HepG2 (cell line): ENCODE data around the gene CCDC201. TPM values are rescaled to one million over a fixed set of nuclear protein-coding genes. Genes with fewer than 3 reads are reported as not detected.

Experiments used
- AGO1 ChIP-seq: fragments of 200-400 bp; formaldehyde crosslinking; IDR thresholded peaks from 2 replicates; pipeline ENCODE4 v1.6.1; 2017; ENCODE audit warnings: mild to moderate bottlenecking, low read depth, low read length, moderate library complexity; ENCODE audit not compliant: poor library complexity, severe bottlenecking
- FOXP1 ChIP-seq, 2 experiments: fragments of 450-650 bp in 1 of 2; IDR thresholded peaks; 2 replicates each; pipeline ENCODE4 v1.6.1; 2017 to 2018; ENCODE audit warnings: antibody characterized with exemption in 1 of 2
- GATA4 ChIP-seq: sonication (generic); IDR thresholded peaks from 2 replicates; pipeline ENCODE4 v1.6.1; 2016; ENCODE audit warnings: antibody characterized with exemption, low read depth, borderline replicate concordance
- KDM3A ChIP-seq: IDR thresholded peaks from 2 replicates; pipeline ENCODE4 v1.6.1; 2018; ENCODE audit warnings: low read depth, missing compliant biosample characterization
- KDM5A ChIP-seq: fragments of 200-600 bp; sonication (generic); IDR thresholded peaks from 2 replicates; pipeline ENCODE4 v1.7.0; 2018; ENCODE audit warnings: antibody characterized with exemption, mild to moderate bottlenecking, low read length, borderline replicate concordance
- MAFF ChIP-seq: IDR thresholded peaks from 2 replicates; pipeline ENCODE4 v1.6.1; 2011; ENCODE audit warnings: low read depth, low read length, improper control_type of control experiment
- WIZ ChIP-seq: sonication (generic); formaldehyde crosslinking; IDR thresholded peaks from 2 replicates; pipeline ENCODE4 v1.5.1; 2020; ENCODE audit warnings: mild to moderate bottlenecking, missing genetic modification reagents
- ZFP37 ChIP-seq: sonication (generic); formaldehyde crosslinking; IDR thresholded peaks from 2 replicates; pipeline ENCODE4 v1.4.0; 2020; ENCODE audit warnings: missing genetic modification reagents, borderline replicate concordance
- ZNF225 ChIP-seq: sonication (generic); formaldehyde crosslinking; IDR thresholded peaks from 2 replicates; pipeline ENCODE4 v1.4.0; 2020; ENCODE audit warnings: mild to moderate bottlenecking, missing genetic modification reagents
- ZNF232 ChIP-seq: sonication (generic); formaldehyde crosslinking; IDR thresholded peaks from 2 replicates; pipeline ENCODE4 v1.4.0; 2020; ENCODE audit warnings: missing genetic modification reagents, borderline replicate concordance
- ZNF234 ChIP-seq: sonication (generic); formaldehyde crosslinking; conservative IDR thresholded peaks from 2 replicates; pipeline ENCODE4 v1.5.1; 2020; ENCODE audit warnings: mild to moderate bottlenecking, missing genetic modification reagents
- ZNF317 ChIP-seq: sonication (generic); formaldehyde crosslinking; IDR thresholded peaks from 2 replicates; pipeline ENCODE4 v1.5.0; 2020; ENCODE audit warnings: mild to moderate bottlenecking, missing genetic modification reagents
- ZNF431 ChIP-seq: sonication (generic); formaldehyde crosslinking; IDR thresholded peaks from 2 replicates; pipeline ENCODE4 v1.9.0; 2022; ENCODE audit warnings: missing genetic modification reagents, low read depth, mild to moderate bottlenecking, borderline replicate concordance
- ZNF564 ChIP-seq: sonication (generic); formaldehyde crosslinking; IDR thresholded peaks from 2 replicates; pipeline ENCODE4 v1.8.1; 2023; ENCODE audit warnings: mild to moderate bottlenecking, missing genetic modification reagents
- ZNF605 ChIP-seq: sonication (generic); formaldehyde crosslinking; IDR thresholded peaks from 2 replicates; pipeline ENCODE4 v1.8.0; 2022; ENCODE audit warnings: mild to moderate bottlenecking, missing genetic modification reagents
- ZNF670 ChIP-seq: sonication (generic); formaldehyde crosslinking; IDR thresholded peaks from 2 replicates; pipeline ENCODE4 v1.8.0; 2022; ENCODE audit warnings: mild to moderate bottlenecking, missing genetic modification reagents, borderline replicate concordance
- polyA plus RNA-seq, 8 experiments: library from polyadenylated mRNA; depleted of rRNA in 3 of 8; stranded (reverse) in 7 of 8; unstranded in 1 of 8; fragments of >200 nt; fragmentation: Illumina TruSeq in 4 of 8; extraction: Trizol in 4 of 8; gene quantifications; 2 replicates each; pipeline versions ENCODE4 v1.2.1 to v1.2.3, GENCODE V29; 2011 to 2016; ENCODE audit warnings: low read depth in 4 of 8, missing spikeins in 1 of 8, mixed read lengths in 1 of 8; ENCODE audit not compliant: insufficient read depth in 1 of 8
- total RNA-seq, 5 experiments: library from RNA; depleted of rRNA; stranded (reverse); fragments of >200 nt; fragmentation: Illumina TruSeq; extraction: Trizol; gene quantifications; 2 replicates each; pipeline ENCODE4 v1.2.3, GENCODE V29; 2016; ENCODE audit warnings: low read depth in 1 of 5
- TF ChIP-seq, protein P1 (sequence below), 2 experiments: fragments of 450-650 bp in 1 of 2; sonication (generic) in 1 of 2; formaldehyde crosslinking; IDR thresholded peaks; 2 replicates each; pipeline versions ENCODE4 v1.5.0 to v1.8.0; 2020 to 2022; ENCODE audit warnings: mild to moderate bottlenecking in 1 of 2, missing genetic modification reagents in 1 of 2
- TF ChIP-seq, protein P2 (sequence below): sonication (generic); formaldehyde crosslinking; IDR thresholded peaks from 2 replicates; pipeline ENCODE4 v1.5.1; 2020; ENCODE audit warnings: missing genetic modification reagents, mild to moderate bottlenecking, borderline replicate concordance
- TF ChIP-seq, protein P3 (sequence below): sonication (generic); formaldehyde crosslinking; IDR thresholded peaks from 2 replicates; pipeline ENCODE4 v1.8.1; 2023; ENCODE audit warnings: missing genetic modification reagents, inconsistent platforms, borderline replicate concordance

CCDC201 gene
- total and polyA plus RNA-seq, 2 of the 13 experiments (the other 11 are each of a cell fraction or from before 2014, with no cell fraction given): 0.92 TPM; not detected in 1

DNA sequence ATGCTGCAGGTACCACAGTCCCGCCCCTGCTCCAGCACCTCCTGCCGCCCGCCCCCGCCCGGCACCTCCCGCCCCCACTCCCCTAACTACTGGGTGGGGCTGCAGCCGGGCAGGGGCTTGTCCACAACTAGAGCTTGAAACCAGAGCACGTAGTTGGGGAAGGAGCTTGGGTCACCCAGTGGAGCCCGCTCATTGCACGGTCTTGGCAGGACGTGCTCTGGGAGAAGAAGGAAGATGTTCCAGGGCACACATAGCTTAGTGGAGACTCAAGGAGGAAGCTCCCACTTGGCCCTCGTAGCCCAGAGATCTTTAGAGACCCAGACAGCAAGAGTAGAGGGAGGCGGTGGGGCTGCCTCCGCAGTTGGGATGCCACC lies 16.1 kb upstream of the CCDC201 start (continued):
- TF ChIP-seq WIZ (CRISPR knock-in tag): no peak
- no peak for TF ChIP-seq AGO1
- TF ChIP-seq KDM5A: 0 out of 2 replicates have a peak, but pooled peaks have one; percentile 9
- TF ChIP-seq KDM3A: 0 out of 2 replicates have a peak, but pooled peaks have one; percentile 11
- TF ChIP-seq ZNF232 (CRISPR knock-in tag): peak; percentile 6; the same call in 1 of the 2 replicates
- TF ChIP-seq ZFP37 (CRISPR knock-in tag): peak; percentile 32; the same call in 1 of the 2 replicates
- TF ChIP-seq FOXP1 (IDR thresholded peaks at IDR 0.05): no peak
- no peak for TF ChIP-seq FOXP1 (CRISPR knock-in tag; IDR thresholded peaks at IDR 0.05)
- peak; percentile 25; the same call in 1 of the 2 replicates for TF ChIP-seq ZNF234 (CRISPR knock-in tag)
- TF ChIP-seq, protein P1, sequence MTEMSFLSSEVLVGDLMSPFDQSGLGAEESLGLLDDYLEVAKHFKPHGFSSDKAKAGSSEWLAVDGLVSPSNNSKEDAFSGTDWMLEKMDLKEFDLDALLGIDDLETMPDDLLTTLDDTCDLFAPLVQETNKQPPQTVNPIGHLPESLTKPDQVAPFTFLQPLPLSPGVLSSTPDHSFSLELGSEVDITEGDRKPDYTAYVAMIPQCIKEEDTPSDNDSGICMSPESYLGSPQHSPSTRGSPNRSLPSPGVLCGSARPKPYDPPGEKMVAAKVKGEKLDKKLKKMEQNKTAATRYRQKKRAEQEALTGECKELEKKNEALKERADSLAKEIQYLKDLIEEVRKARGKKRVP (CRISPR knock-in tag; IDR thresholded peaks at IDR 0.05): no peak
- peak; percentile 61; the same call in 1 of the 2 replicates for TF ChIP-seq ZNF317 (CRISPR knock-in tag)
- peak; percentile 84 for TF ChIP-seq ZNF431 (CRISPR knock-in tag)
- TF ChIP-seq, protein P2, sequence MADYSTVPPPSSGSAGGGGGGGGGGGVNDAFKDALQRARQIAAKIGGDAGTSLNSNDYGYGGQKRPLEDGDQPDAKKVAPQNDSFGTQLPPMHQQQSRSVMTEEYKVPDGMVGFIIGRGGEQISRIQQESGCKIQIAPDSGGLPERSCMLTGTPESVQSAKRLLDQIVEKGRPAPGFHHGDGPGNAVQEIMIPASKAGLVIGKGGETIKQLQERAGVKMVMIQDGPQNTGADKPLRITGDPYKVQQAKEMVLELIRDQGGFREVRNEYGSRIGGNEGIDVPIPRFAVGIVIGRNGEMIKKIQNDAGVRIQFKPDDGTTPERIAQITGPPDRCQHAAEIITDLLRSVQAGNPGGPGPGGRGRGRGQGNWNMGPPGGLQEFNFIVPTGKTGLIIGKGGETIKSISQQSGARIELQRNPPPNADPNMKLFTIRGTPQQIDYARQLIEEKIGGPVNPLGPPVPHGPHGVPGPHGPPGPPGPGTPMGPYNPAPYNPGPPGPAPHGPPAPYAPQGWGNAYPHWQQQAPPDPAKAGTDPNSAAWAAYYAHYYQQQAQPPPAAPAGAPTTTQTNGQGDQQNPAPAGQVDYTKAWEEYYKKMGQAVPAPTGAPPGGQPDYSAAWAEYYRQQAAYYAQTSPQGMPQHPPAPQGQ (CRISPR knock-in tag): no peak
- no peak for TF ChIP-seq ZNF605 (CRISPR knock-in tag)
- TF ChIP-seq GATA4: peak; percentile 8; the same call in 1 of the 2 replicates
- TF ChIP-seq, protein P3, sequence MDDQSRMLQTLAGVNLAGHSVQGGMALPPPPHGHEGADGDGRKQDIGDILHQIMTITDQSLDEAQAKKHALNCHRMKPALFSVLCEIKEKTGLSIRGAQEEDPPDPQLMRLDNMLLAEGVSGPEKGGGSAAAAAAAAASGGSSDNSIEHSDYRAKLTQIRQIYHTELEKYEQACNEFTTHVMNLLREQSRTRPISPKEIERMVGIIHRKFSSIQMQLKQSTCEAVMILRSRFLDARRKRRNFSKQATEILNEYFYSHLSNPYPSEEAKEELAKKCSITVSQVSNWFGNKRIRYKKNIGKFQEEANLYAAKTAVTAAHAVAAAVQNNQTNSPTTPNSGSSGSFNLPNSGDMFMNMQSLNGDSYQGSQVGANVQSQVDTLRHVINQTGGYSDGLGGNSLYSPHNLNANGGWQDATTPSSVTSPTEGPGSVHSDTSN (CRISPR knock-in tag): no peak
- TF ChIP-seq ZNF225 (CRISPR knock-in tag): 0 out of 2 replicates have a peak, but pooled peaks have one; percentile 10
- TF ChIP-seq ZNF670 (CRISPR knock-in tag): peak; percentile 20
- TF ChIP-seq MAFF: no peak
- no peak for TF ChIP-seq ZNF564
